Activated CD4-positive, alpha-beta T cell treated with anti-CD3 and anti-CD28 coated beads, Interleukin-2, Interleukin-6, amounts not matched to agents 100 ng/mL and 50 ng/mL, durations not matched to agents 16 hours and 8 hours (primary cell): ENCODE measurements around the gene GDF2.

Experiments
- DNase-seq: peaks from one replicate; pipeline ENCODE4 v3.0.0-alpha.2; 2020

Gene GDF2

DNA sequence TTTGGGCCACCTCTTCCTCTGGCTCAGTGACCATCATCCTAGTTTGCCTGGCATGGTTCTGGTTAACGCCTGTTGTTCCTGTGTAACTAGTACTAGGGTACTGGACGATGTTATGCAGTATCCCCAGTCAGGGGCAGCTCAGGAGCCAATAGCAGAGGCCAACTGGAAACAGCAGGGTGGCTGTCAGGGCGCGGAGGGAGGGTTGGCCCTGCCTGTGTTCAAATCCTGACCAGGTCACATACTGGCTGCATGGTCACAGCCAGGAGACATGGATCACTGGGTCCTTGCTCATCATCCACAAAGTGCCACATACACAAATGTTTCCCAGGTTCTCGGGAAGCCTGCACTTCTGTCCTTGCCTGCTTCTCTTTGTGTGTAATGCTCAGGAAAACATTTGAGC lies 13.7 kb downstream of the GDF2 start:
- no peak for DNase-seq

GRCh38 chr10:47336387-47337134 lies 14.3 kb downstream of the GDF2 start:
- DNase-seq = no peak

- DNase-seq = no peak
Measured at GRCh38 chr10:47337310-47337709, 15.1 kb downstream of the GDF2 start.

GRCh38 chr10:47339186-47339735 lies 17.0 kb downstream of the GDF2 start:
- no peak for DNase-seq

GRCh38 chr10:47339759-47340607 lies 17.7 kb downstream of the GDF2 start:
- no peak for DNase-seq

DNA sequence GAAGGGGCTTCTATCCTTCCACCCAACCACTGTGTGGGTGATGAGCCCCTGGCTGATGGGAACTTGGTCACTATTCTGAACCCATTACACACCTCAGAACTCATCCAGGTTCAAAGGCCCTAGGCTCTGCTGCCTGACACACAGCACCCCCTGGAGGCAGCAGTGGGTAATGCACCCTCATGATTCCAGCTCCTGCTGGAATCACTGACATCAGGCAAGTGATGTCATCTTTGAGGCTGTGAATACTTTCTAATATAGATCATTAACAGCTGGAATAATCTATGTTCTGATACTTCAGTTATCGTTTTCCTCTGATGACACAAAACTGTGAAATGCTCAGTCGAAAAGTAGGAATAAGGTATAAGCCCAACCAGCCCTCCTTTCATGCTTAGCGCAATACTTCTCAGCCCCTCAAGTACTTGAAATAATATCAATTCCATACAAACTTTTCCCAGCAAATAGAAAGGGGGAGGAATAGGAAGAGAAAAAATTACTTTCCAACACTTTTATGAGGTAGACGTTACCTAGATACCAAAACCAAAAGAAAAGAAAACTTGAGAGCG lies 18.4 kb downstream of the GDF2 start:
- DNase-seq = peak; percentile 75

DNA sequence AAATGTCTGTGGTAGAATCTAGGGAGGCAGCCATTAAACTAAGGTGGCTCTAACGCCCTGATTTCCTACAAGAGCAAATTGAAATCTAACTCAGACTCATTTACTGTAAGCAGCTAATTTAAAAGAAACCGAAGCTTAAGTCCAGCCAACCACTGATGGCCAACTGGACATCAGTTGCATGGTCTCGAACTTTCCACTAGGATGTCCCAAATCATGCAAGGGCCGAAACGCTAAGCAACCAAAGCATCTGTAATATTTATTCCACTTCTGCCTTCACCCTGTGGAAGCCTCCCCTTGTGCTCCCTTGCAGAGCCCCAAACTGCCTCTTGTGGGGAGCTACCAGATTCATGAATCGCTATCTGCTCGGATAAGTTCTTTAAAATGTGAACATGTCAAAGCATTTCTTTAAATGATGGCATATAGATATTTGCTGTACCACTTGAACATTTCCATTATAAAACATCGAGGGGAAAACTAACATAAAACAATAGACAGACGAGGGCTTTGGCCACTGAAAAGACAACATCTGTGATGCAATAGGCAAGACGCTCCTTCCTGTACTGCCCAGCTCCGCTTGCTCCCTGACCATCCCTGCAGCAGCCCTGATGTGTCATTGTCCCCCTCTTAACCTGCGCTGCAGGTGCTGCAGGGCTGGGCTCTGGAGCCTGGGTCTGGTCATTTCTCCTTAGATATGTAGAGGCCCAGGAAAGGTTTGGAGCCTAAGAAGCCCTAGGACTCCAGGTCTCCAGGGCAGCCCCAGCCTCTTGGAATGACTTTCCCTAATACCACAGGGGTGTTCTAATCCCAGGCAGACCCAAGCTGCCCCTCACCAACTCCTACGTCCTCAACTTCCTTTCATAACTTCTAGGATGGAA lies 23.0 kb downstream of the GDF2 start:
- DNase-seq = no peak

DNA sequence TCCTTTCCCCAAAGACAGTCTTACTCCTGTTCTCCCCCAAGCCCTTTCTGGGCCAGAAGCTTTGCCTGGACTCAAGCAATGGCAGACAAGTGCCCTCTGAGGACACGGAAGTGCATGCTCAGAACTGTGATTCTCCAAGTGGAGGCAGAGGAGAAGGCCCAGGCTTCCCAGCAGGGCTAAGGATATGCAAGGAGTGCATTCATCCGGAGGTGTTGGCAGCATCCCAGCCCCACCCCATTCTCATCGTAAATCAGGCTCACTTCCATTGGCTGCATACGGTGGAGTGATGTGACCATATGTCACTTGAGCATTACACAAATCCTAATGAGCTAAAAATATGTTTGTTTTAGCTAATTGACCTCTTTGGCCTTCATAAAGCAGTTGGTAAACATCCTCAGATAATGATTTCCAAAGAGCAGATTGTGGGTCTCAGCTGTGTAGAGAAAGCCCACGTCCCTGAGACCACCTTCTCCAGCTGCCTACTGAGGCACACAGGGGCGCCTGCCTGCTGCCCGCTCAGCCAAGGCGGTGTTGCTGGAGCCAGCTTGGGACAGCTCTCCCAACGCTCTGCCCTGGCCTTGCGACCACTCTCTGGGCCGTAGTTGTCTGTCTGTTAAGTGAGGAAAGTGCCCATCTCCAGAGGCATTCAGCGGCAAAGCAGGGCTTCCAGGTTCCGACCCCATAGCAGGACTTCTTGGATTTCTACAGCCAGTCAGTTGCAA lies 24.5 kb downstream of the GDF2 start:
- no peak for DNase-seq

DNA sequence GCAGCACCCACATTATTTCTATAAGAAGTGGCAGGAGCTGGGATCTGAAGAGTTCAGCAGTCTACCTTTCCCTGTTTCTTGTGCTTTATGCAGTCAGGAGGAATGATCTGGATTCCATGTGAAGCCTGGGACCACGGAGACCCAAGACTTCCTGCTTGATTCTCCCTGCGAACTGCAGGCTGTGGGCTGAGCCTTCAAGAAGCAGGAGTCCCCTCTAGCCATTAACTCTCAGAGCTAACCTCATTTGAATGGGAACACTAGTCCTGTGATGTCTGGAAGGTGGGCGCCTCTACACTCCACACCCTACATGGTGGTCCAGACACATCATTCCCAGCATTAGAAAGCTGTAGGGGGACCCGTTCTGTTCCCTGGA lies 25.0 kb downstream of the GDF2 start:
- DNase-seq = no peak

DNA sequence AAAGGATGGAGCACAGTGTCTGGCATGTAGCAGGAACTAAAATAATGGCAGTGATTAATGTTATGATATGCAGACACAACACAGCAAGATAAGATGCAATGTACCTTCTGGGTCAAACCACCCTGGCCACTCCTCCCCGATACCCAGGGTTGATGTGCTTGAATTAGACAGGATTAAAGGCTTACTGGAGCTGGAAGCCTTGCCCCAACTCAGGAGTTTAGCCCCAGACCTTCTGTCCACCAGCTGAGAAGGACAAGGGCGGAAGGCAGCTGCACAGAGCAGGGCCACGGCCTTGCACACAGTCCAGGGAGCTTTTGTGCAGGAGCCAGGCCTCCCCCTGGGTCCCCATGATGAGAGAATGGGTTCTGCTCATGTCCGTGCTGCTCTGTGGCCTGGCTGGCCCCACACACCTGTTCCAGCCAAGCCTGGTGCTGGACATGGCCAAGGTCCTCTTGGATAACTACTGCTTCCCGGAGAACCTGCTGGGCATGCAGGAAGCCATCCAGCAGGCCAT lies 25.9 kb downstream of the GDF2 start, which contains the start of gene RBP3:
Gene RBP3 (plus strand): TSS at position 226 of the 514 bp plus-strand sequence. CDS start 122 bp downstream, at position 348.
- DNase-seq = no peak

DNA sequence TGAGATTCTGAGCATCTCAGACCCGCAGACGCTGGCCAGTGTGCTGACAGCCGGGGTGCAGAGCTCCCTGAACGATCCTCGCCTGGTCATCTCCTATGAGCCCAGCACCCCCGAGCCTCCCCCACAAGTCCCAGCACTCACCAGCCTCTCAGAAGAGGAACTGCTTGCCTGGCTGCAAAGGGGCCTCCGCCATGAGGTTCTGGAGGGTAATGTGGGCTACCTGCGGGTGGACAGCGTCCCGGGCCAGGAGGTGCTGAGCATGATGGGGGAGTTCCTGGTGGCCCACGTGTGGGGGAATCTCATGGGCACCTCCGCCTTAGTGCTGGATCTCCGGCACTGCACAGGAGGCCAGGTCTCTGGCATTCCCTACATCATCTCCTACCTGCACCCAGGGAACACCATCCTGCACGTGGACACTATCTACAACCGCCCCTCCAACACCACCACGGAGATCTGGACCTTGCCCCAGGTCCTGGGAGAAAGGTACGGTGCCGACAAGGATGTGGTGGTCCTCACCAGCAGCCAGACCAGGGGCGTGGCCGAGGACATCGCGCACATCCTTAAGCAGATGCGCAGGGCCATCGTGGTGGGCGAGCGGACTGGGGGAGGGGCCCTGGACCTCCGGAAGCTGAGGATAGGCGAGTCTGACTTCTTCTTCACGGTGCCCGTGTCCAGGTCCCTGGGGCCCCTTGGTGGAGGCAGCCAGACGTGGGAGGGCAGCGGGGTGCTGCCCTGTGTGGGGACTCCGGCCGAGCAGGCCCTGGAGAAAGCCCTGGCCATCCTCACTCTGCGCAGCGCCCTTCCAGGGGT lies 26.6 kb downstream of the GDF2 start:
- no peak for DNase-seq

GRCh38 chr10:47349516-47349915 lies 27.3 kb downstream of the GDF2 start:
- DNase-seq = no peak

- DNase-seq = no peak
Measured at GRCh38 chr10:47349941-47350371, 27.7 kb downstream of the GDF2 start.

DNA sequence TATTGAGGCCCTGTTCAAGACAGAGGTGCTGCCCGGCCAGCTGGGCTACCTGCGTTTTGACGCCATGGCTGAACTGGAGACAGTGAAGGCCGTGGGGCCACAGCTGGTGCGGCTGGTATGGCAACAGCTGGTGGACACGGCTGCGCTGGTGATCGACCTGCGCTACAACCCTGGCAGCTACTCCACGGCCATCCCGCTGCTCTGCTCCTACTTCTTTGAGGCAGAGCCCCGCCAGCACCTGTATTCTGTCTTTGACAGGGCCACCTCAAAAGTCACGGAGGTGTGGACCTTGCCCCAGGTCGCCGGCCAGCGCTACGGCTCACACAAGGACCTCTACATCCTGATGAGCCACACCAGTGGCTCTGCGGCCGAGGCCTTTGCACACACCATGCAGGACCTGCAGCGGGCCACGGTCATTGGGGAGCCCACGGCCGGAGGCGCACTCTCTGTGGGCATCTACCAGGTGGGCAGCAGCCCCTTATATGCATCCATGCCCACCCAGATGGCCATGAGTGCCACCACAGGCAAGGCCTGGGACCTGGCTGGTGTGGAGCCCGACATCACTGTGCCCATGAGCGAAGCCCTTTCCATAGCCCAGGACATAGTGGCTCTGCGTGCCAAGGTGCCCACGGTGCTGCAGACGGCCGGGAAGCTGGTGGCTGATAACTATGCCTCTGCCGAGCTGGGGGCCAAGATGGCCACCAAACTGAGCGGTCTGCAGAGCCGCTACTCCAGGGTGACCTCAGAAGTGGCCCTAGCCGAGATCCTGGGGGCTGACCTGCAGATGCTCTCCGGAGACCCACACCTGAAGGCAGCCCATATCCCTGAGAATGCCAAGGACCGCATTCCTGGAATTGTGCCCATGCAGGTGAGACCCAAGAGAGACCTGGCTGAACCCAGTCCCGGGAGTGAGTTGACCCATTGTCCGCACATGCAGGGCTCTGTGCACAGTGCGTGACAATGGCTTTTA lies 28.7 kb downstream of the GDF2 start:
- DNase-seq = no peak

- DNase-seq = no peak
Measured at GRCh38 chr10:47351899-47352815, 29.9 kb downstream of the GDF2 start.

DNA sequence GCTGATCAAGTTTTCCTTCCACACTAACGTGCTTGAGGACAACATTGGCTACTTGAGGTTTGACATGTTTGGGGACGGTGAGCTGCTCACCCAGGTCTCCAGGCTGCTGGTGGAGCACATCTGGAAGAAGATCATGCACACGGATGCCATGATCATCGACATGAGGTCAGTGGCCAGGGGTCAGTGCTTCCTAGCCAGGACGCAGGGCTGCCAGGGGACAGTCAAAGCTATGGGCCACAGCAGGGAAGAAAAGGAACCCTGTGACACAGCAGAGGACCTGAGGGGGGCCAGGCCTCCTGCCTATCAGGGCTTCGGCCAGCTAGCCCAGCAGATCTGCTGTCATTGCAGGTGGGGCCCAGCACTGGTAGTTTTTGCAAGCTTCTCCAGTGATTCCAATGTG lies 31.1 kb downstream of the GDF2 start:
- no peak for DNase-seq

DNA sequence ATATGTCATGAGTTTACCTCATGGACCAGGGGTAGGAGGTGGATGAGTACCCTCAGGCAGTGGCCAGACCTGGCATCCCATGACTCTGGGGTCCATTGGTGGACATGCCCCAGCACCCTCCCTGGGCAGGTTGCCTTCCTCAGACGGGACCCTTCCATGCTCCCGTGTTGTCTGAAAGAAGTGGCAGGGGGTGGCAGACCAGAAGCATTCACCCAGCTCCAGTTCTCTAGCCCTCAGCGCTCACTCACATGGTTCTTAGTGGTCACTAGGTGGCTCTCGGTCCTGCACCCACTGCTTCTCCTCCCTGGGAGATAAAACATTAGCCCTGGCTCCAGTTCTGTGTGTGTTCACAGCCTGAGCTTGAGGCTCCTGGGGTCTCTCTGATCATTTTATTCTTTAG lies 31.9 kb downstream of the GDF2 start:
- DNase-seq = no peak

GRCh38 chr10:47354900-47355299 lies 32.6 kb downstream of the GDF2 start:
- DNase-seq = no peak
